Coronary artery (tissue), 2 donors: Measurements from ENCODE around the gene PGA4.
"Not testable (repeated sequence)": the region's sequence is repeated elsewhere in the genome, so short reads cannot be mapped to it uniquely, and the experiment has no call there.

Source experiments
- DNase-seq: peaks from one replicate; pipeline ENCODE4 v3.0.0-alpha.2; 2017; ENCODE audit warnings: low spot score
- H3K27ac ChIP-seq, 2 donors: fragments of 200-600 bp; sonication (generic); one replicate each; pipeline ENCODE4 v1.5.1; 2016 to 2019
- H3K4me3 ChIP-seq: fragments of 200-600 bp; sonication (generic); 2 replicates; pipeline ENCODE4 v1.5.1; 2016; ENCODE audit warnings: mild to moderate bottlenecking, moderate library complexity

PGA4 gene

DNA sequence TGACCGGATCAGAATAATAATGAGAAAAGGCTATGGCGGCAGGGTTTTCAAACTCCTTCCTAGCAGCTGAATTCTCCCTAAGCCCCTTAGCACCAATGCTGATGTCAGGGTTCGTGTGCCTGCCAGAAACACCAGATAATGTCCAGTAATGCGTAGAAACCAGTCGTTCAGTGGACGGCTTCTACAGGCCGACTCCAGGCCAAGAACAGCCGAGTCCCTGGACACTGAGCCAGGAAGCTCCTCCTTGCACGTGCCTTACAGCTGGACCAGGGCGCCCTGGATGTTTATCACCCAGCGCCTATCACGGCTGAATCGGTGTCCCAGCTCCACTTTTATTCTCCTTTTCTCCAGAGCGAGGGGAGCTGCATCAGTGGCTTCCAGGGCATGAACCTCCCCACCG lies 9.9 kb upstream of the PGA4 start:
- DNase-seq, H3K27ac ChIP-seq, H3K4me3 ChIP-seq: not testable (repeated sequence)

DNA sequence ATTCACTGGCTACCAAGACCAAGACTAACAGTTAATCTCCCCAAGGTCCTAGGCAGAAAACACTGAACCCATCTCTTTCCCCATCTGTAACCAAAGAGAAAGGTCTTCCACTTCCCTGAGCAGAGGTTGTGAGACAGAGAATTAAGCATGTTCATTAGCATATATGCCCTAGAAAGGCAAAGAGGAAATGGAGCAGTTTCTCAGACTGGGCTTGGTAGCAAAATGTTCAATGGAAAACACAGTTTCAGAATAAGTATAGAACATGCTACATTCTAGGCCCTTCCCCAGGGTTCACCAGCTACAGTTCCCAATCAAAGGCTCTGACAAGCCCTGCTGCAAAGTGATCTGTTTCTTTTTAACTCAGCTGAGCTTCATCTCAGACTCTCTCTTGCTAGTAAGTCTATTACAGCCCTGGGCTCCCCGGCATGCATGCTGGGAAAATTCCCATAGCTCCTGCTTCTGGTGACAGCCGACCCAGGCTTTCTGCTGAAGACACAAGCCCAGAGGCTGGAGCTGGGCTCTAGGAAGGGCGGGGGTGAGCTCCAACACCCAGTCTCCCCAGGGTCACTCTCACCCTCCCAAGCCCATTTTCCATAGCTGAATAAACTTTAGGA lies 8.3 kb upstream of the PGA4 start:
- DNase-seq, H3K27ac ChIP-seq, H3K4me3 ChIP-seq: not testable (repeated sequence)

DNA sequence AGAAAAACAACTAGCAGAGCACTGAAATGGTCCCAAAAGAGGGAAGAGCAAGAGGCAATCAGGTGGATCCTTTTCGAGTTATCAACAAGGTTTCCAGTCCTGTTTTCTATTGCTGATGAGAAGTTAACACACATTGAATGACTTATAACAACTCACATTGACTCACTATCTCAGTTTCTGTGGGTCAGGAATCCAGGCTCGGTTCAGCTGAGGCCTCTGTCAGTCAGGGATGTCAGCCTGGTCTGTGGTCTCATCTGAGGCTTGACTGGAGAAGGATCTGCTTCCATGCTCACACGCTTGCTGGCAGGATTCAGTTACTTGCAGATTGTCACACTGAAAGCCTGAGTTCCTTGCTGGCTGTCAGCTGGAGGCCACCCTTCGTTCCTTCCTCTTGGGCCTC lies 3.8 kb upstream of the PGA4 start:
- DNase-seq, H3K27ac ChIP-seq, H3K4me3 ChIP-seq: not testable (repeated sequence)

DNA sequence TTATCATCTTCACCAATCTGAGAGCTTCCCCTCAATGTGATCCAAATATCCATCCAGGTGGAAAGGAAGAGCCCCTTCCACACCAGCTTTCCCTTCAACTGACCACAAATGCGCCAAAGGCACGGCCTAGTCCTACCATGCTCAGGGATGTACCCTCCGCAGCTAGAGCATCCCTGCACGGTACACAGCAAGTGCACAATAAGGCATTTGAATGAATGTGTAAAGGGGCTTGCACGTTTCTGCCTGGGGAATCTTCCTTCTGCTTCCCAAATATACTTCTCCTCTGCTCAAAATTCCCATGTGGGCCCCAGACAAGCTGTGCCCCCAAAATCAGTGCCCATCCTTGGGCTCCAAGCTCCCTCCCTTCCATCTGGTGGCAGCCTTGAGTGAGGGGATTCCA lies 3.1 kb upstream of the PGA4 start:
- not testable (repeated sequence) for H3K4me3 ChIP-seq, H3K27ac ChIP-seq, DNase-seq

DNA sequence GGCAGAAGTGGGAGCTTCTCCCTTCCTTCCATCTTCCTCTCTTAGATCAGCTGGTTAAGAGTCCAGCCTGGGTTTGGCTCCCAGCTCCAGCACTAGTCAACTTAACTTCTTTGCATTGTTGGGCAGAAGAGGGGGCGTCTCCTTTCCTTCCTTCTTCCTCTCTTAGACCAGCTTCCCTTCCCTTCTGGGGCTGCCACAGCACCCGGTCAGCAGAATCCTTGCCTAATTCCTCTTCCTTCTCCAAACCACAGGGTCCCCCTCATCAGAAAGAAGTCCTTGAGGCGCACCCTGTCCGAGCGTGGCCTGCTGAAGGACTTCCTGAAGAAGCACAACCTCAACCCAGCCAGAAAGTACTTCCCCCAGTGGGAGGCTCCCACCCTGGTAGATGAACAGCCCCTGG lies 545 bp downstream of the PGA4 start:
- H3K27ac ChIP-seq, DNase-seq, H3K4me3 ChIP-seq: not testable (repeated sequence)

DNA sequence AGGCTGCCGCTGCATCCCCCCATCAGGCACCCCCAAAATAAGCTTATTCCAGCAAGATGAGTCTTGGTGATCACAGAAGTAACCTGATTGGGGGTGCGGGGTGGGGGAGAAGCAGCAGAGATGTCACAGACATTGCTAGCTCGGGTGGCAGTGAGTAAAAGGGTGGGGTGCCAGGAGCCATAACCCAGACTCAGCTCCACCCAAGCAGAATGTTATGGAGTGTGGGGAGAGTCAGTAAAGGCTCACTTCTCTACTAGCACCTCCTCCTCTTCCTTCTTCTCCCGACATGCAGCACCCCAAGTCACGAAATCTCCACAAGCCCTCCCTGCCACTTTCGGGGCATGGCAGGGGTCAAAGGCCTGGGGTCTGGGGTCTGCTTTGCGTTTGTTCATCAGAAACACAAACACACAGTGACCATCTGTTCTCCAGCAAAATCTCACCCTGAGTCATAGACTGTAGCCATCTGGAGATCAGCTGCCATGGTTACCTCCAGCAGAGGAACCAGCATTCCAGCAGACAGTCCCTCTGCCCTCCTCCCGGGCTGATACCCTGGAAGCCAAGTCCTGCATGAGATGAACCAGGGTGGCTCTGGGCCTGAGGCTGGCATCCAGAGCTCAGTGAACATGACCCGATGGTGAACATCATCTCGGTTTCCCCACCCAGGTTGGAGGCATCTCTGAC lies 4.5 kb downstream of the PGA4 start:
- not testable (repeated sequence) for H3K4me3 ChIP-seq, H3K27ac ChIP-seq, DNase-seq

DNA sequence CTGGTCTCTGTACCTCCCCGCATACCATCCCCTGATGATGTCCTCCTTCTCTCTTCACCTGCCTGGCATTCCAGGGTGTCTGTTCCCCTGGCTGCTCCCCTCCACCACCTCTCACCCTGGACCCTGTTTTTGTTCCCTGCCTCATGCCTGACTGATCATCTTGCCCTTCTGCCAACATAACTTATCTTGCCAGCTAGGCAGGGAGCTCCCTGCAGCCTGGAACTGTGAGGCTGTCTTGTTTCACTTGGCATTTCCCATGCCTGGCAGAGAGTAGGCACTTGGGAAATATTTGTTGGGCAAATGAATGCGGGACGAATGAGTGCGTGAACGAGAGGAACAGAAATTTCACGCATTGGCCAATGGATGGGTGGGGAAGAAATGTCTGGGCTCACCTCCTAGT lies 7.3 kb downstream of the PGA4 start:
- not testable (repeated sequence) for H3K4me3 ChIP-seq, H3K27ac ChIP-seq, DNase-seq

DNA sequence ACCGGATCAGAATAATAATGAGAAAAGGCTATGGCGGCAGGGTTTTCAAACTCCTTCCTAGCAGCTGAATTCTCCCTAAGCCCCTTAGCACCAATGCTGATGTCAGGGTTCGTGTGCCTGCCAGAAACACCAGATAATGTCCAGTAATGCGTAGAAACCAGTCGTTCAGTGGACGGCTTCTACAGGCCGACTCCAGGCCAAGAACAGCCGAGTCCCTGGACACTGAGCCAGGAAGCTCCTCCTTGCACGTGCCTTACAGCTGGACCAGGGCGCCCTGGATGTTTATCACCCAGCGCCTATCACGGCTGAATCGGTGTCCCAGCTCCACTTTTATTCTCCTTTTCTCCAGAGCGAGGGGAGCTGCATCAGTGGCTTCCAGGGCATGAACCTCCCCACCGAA lies 8.9 kb downstream of the PGA4 start:
- H3K27ac ChIP-seq, H3K4me3 ChIP-seq, DNase-seq: not testable (repeated sequence)

DNA sequence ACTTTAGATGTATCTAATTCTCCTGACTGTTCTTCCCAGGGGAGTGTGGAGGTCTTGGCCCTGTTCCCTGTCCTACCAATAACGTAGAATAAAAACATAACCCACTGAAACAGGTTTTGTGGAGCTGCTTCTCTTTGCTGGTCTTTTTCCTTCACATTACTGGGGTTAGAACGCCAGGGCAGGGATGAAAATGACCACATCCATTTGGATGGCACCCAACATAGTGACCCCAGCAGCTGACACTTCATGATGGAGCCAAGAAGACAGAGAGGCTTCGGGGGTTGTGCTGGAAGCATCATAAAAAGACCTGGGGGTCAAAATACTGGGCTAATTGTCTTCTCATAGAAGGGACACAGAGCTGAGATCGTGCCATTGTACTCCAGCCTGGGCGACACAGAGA lies 9.4 kb downstream of the PGA4 start:
- H3K4me3 ChIP-seq, H3K27ac ChIP-seq, DNase-seq: not testable (repeated sequence)

DNA sequence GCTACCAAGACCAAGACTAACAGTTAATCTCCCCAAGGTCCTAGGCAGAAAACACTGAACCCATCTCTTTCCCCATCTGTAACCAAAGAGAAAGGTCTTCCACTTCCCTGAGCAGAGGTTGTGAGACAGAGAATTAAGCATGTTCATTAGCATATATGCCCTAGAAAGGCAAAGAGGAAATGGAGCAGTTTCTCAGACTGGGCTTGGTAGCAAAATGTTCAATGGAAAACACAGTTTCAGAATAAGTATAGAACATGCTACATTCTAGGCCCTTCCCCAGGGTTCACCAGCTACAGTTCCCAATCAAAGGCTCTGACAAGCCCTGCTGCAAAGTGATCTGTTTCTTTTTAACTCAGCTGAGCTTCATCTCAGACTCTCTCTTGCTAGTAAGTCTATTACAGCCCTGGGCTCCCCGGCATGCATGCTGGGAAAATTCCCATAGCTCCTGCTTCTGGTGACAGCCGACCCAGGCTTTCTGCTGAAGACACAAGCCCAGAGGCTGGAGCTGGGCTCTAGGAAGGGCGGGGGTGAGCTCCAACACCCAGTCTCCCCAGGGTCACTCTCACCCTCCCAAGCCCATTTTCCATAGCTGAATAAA lies 10.5 kb downstream of the PGA4 start:
- H3K4me3 ChIP-seq, H3K27ac ChIP-seq, DNase-seq: not testable (repeated sequence)

DNA sequence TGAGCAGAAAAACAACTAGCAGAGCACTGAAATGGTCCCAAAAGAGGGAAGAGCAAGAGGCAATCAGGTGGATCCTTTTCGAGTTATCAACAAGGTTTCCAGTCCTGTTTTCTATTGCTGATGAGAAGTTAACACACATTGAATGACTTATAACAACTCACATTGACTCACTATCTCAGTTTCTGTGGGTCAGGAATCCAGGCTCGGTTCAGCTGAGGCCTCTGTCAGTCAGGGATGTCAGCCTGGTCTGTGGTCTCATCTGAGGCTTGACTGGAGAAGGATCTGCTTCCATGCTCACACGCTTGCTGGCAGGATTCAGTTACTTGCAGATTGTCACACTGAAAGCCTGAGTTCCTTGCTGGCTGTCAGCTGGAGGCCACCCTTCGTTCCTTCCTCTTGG lies 15.0 kb downstream of the PGA4 start:
- not testable (repeated sequence) for H3K27ac ChIP-seq, DNase-seq

DNA sequence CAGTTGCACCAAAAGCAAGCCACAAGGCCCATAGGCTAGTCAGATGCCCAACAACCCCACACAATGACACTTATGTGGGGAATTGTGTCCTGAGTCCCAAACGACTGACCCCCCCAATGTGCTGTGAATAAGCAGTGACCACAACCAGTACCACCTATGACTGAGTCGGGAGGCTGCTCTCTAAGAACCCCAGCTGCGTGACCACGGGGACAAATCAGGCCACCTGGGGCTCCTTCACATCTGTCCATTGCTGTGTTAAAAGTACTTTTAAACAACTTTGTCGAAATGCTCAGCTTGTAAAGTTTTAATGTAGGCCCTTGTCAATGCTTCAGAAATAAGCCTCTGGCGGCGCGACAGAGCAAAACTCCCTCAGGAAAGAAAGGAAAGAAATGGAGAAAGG lies 18.1 kb downstream of the PGA4 start:
- not testable (repeated sequence) for H3K4me3 ChIP-seq, DNase-seq, H3K27ac ChIP-seq

More for the DNA sequence above, 15.0 kb downstream of the PGA4 start:
- H3K4me3 ChIP-seq: not testable (repeated sequence)

DNA sequence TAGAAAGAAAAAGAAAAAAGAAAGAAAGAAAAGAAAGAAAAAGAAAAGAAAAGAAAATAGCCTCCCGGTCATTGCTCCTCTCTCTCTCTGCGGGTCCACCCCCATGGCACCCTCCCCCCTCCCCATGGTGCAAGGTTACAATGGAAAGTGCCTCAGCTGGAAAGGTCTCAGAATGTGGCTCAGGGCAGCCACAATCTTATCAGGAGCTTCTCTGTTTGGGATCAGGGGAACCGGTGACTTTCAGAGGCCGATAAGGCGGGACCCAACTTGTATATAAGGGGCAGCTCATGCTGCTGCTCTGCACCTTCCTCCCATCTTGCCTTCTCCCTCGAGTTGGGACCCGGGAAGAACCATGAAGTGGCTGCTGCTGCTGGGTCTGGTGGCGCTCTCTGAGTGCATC lies 18.7 kb downstream of the PGA4 start, which contains the start of gene PGA5:
Gene PGA5 (plus strand): TSS at position 301 of the 400 bp plus-strand sequence. CDS start 52 bp downstream, at position 353.
- not testable (repeated sequence) for DNase-seq, H3K4me3 ChIP-seq, H3K27ac ChIP-seq

DNA sequence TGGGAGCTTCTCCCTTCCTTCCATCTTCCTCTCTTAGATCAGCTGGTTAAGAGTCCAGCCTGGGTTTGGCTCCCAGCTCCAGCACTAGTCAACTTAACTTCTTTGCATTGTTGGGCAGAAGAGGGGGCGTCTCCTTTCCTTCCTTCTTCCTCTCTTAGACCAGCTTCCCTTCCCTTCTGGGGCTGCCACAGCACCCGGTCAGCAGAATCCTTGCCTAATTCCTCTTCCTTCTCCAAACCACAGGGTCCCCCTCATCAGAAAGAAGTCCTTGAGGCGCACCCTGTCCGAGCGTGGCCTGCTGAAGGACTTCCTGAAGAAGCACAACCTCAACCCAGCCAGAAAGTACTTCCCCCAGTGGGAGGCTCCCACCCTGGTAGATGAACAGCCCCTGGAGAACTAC lies 19.4 kb downstream of the PGA4 start:
- DNase-seq, H3K27ac ChIP-seq, H3K4me3 ChIP-seq: not testable (repeated sequence)

DNA sequence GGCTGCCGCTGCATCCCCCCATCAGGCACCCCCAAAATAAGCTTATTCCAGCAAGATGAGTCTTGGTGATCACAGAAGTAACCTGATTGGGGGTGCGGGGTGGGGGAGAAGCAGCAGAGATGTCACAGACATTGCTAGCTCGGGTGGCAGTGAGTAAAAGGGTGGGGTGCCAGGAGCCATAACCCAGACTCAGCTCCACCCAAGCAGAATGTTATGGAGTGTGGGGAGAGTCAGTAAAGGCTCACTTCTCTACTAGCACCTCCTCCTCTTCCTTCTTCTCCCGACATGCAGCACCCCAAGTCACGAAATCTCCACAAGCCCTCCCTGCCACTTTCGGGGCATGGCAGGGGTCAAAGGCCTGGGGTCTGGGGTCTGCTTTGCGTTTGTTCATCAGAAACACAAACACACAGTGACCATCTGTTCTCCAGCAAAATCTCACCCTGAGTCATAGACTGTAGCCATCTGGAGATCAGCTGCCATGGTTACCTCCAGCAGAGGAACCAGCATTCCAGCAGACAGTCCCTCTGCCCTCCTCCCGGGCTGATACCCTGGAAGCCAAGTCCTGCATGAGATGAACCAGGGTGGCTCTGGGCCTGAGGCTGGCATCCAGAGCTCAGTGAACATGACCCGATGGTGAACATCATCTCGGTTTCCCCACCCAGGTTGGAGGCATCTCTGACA lies 23.3 kb downstream of the PGA4 start:
- not testable (repeated sequence) for H3K4me3 ChIP-seq, DNase-seq, H3K27ac ChIP-seq

DNA sequence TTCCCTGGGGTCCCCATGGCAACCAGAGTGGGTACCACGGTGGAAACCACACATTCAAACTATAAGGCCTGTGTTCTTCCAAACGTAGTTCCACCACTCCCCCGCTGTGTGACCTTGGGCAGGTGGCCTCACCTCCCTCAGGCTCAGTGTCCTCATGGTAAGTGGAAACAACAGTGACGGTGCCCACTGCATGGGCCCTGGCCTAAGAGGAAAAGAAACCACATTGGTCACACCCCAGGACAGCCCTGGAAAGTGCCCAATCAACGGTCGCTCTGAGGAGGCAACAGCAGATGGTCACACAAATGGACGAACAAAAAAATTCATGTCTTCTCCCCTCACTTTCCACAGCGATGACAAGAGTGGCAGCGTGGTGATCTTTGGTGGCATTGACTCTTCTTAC lies 25.9 kb downstream of the PGA4 start:
- H3K27ac ChIP-seq, H3K4me3 ChIP-seq, DNase-seq: not testable (repeated sequence)

DNA sequence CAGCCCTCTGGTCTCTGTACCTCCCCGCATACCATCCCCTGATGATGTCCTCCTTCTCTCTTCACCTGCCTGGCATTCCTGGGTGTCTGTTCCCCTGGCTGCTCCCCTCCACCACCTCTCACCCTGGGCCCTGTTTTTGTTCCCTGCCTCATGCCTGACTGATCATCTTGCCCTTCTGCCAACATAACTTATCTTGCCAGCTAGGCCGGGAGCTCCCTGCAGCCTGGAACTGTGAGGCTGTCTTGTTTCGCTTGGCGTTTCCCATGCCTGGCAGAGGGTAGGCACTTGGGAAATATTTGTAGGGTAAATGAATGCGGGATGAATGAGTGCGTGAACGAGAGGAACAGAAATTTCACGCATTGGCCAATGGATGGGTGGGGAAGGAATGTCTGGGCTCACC lies 27.1 kb downstream of the PGA4 start:
- not testable (repeated sequence) for H3K4me3 ChIP-seq, DNase-seq, H3K27ac ChIP-seq

DNA sequence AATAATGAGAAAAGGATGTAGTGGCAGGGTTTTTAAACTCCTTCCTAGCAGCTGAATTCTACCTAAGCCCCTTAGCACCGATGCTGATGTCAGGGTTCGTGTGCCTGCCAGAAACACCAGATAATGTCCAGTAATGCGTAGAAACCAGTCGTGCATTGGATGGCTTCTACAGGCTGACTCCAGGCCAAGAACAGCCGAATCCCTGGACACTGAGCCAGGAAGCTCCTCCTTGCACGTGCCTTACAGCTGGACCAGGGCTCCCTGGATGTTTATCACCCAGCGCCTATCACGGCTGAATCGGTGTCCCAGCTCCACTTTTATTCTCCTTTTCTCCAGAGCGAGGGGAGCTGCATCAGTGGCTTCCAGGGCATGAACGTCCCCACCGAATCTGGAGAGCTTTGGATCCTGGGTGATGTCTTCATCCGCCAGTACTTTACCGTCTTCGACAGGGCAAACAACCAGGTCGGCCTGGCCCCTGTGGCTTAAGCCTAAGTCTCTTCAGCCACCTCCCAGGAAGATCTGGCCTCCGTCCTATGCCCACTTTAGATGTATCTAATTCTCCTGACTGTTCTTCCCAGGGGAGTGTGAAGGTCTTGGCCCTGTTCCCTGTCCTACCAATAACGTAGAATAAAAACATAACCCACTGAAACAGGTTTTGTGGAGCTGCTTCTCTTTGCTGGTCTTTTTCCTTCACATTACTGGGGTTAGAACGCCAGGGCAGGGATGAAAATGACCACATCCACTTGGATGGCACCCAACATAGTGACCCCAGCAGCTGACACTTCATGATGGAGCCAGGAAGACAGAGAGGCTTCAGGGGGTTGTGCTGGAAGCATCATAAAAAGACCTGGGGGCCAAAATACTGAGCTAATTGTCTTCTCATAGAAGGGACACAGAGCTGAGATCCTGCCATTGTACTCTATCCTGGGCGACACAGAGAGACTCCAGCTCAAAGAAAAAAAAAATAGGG lies 28.9 kb downstream of the PGA4 start:
- H3K4me3 ChIP-seq, H3K27ac ChIP-seq, DNase-seq: not testable (repeated sequence)
